ENCODE data around the gene TMEM59L.
"Not testable (repeated sequence)": the region's sequence is repeated elsewhere in the genome, so short reads cannot be mapped to it uniquely, and the experiment has no call there.

Gene TMEM59L

DNA sequence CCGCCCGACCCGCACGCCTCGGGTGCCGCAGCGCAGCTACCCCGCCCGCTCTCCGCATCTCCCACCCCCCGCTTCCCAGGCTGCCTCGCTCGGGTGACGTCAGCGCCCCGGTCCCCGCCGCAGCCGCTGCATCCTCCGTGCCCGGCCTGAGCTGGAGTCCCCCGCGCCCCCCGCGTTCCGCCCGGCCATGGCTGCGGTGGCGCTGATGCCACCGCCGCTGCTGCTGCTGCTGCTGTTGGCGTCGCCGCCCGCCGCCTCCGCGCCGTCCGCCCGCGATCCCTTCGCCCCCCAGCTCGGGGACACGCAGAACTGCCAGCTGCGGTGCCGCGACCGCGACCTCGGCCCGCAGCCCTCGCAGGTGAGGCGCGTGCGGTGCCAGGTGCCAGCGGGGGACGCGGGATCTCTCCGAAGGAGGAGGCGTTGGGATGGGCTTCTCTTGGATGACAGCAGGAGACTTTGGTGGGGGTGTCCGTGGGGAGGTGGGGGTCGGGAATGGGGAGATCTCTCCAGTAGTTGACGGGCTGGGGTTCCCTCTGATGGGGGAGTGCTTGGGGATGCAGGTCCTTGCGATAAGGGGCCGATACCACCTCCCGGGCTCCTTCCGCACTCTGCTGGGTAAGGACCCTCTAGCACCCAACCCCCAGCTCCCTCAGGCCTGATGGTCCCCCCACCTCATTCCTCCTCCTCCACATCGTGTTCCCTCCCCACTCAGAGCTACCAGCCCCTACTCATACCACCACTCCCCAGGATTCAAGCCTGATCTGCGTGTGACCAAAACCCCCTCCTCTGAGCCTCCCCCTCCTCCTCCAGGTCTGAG is at the start of gene TMEM59L:
TSS of gene TMEM59L (plus strand) at position 99 of the 817 bp plus-strand sequence. CDS start at position 188, 89 bp downstream.
- DNase-seq (ENCODE audit: low spot score): no peak

DNA sequence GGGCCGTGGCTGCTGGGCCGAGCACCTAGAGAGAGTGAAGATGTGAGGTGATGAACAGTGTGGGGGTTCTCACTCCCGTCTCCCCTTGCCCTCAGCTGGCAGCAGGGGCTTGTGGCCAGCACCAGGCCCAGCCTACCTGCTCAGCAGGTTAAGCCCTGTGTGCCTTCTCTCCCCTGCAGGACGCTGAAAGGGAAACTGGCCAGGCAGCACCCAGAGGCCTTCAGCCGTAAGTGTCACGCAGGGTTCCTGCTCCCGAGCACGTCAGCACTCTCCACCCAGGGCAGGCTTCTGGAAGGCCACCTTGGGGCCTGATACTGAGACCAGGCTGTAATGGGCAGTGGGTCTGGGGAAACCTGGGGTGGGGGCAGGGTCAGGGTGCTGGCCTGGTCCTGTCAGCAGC is 45.7 kb upstream of the TMEM59L start:
- DNase-seq (ENCODE audit: low spot score): no peak

DNA sequence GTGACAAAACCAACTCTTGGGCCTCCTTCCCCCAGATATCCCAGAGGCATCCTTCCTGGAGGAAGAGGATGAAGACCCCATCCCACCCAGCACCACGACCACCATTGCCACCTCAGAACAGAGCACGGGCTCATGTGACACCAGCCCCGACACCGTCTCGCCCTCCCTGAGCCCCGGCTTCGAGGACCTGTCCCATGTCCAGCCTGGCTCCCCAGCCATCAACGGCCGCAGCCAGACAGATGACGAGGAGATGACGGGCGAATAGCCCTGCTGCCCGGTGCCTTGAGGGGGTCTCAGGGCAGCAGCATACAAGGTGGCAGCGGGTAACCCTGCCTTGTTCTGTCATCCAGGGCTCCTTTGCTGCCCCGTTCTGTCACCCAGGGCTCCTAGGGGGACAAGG is 44.3 kb upstream of the TMEM59L start:
- DNase-seq (ENCODE audit: low spot score): no peak

DNA sequence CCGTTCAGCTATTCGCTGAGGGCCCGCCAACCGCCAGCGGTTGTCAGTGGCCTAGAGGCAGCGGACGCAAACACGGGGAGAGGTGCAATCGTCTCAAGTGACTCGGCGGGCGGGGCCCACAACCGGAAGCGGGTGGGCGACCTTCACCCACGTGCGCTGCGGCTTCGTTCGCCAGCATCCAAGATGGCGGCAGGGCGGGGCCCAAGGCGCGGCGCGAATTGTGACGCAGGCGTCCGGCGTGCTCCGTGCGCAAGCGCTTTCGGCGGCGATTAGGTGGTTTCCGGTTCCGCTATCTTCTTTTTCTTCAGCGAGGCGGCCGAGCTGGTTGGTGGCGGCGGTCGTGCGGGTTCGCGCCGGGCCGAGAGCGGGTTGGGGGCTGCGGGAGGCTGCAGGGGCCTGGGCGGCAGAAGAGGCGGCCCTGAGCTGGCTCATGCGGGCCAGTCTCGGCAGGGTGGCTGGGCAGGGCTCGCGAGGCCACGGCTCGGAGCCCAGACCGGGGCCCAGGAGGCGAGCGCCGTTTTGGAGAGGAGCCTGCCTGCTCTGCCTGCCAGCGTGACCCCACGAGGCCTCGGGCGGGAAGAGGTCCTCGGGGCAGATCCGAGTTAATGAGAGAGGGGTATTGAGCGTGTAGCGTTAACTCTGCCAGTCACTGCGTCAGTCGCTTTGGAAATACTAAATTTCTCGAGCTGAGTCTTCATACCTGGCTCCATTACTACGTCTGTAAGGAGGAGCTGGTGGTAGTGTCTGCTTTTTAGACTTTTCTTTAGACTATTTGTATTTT is 40.9 kb upstream of the TMEM59L start, which contains the start of gene UBA52:
TSS of gene UBA52 (plus strand) at position 294 of the 781 bp plus-strand sequence. CDS start 1,444 bp downstream, outside the sequence.
- DNase-seq (ENCODE audit: low spot score): peak; percentile 92

DNA sequence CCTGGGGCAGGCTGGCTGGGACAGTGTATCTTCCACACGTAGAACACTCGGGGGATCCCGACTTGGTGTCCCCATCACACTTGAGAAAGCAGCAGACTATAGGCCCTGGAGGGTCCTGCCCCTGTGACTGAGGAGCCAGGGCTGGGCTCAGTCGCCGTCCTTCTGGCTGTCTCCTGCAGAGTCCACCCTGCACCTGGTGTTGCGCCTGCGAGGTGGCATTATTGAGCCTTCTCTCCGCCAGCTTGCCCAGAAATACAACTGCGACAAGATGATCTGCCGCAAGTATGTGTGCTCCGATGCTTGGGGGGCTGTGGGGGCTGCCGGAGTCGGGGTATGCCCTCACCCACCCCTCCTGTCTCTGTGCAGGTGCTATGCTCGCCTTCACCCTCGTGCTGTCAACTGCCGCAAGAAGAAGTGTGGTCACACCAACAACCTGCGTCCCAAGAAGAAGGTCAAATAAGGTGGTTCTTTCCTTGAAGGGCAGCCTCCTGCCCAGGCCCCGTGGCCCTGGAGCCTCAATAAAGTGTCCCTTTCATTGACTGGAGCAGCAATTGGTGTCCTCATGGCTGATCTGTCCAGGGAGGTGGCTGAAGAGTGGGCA is 37.9 kb upstream of the TMEM59L start:
- no peak for DNase-seq (ENCODE audit: low spot score)

DNA sequence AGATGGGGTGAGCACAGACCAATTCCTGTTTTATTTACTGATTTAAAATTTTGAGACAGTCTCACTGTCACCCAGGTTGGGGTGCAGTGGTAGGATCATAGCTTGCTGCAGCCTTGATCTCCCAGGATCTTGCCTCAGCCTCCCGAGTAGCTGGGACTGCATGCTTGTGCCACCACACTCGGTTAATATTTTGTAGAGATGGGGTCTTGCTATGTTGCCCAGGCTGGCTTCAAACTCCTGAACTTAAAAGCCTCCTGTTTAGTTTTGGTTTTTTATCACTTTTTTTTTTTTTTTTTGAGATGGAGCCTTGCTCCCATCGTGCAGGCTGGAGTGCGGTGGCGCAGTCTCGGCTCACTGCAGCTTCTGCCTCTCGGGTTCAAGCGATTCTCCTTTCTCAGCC is 36.3 kb upstream of the TMEM59L start:
- no peak for DNase-seq (ENCODE audit: low spot score)

DNA sequence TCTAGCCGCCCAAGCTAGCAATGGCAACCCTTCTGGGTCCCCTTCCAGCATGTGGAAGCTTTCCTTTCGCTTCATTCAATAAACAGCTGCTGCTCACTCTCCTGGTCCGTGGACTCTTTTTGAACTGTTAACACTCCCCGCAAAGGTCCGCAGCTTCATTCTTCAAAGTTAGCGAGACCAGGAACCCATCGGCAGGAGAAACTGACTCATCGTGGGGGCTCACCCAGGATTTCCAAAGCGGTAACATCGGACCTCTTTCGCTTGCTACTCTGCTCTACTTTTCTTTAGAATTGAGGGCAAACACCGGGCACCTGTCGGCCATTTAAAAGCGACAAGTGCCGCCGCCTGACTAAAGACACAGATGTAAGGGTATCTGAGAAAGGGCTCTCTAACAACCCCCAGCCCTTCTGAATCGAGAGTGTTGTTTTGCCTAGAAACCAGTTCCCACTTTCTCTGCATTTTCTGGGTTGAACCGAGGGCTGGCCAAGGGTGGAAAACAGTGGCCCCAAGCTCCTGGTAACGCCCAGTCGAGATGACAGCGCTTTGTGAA is 35.2 kb upstream of the TMEM59L start:
- DNase-seq (ENCODE audit: low spot score): no peak

DNA sequence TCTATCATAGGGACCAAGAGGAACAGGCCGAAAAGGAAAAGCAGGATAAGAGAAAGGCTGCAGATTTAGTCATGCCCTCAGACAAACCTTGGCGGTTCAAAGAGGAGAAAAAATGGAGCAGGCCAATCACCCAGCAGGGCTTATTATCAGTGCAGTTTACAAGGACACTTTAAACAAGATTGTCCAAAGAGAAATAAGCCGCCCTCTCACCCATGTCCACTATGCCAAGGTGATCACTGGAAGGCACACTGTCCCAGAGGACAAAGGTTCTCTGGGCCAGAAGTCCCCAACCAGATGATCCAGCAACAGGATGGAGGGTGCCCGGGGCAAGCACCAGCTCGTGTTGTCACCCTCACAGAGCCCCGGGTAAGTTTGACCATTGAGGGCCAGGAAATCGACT is 32.4 kb upstream of the TMEM59L start:
- DNase-seq (ENCODE audit: low spot score): no peak

DNA sequence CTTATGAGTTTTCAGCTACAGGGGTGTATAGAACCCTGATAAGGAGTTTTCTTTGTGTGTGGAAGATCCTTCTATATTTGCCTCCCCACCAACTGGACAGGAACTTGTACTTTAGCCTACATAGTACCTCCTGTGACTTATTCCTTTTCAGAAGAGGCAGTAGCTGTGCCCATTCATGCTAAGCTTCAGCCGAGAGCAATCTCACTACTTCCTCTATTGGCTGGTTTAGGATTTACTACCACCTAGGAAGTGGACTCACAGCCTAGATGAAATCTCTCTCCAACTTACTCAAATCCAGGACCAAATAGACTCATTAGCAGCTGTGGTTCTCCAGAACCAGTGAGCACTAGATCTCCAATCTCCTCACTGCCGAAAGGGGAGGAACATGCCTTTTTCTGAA is 26.4 kb upstream of the TMEM59L start:
- DNase-seq (ENCODE audit: low spot score): no peak

DNA sequence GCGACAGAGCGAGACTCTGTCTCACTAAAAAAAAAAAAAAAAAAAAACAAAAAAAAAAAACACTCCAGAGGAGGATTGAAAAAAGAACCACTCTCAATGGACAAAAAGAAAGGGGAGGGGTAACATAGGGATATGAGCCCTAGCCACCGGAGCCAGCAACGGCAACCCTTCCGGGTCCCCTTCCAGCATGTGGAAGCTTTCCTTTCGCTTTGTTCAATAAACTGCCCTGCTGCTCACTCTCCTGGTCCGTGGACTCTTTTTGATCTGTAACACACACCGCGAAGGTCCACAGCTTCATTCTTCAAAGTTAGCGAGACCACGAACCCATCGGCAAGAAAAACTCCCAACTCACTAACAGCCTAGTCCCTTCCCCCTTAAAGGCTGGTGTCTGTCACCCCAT is 25.1 kb upstream of the TMEM59L start:
- DNase-seq (ENCODE audit: low spot score): no peak

DNA sequence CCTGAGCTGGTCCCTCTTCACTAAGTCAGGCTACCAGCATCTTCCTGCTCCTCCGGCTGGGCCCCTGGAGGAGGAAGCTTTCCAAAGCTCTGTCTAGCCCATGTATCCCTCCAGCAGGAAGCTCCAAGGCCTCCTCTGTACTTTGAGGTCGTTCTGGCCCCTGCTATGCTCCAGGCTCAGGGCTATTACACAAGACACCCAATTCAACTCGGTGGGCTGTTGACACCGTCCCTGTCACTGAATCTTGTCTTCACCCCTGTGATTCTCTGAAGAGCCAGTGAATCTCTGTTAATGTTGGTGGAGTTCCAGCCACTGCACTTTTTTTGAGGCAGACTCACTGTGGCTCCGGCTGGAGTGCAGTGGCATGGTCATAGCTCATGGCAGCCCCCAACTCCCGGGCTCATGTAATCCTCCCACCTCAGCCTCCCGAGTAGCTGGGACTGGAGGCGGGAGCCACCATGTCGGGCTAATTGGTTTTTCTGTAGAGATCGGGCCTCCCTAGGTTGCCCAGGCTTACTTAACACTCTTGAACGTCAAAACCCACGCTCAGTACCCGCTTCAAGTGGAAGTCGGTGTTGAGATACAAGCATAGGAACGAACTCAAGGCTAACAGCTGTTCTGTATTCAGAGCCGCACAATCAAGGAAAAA is 24.6 kb upstream of the TMEM59L start:
- DNase-seq (ENCODE audit: low spot score): no peak

DNA sequence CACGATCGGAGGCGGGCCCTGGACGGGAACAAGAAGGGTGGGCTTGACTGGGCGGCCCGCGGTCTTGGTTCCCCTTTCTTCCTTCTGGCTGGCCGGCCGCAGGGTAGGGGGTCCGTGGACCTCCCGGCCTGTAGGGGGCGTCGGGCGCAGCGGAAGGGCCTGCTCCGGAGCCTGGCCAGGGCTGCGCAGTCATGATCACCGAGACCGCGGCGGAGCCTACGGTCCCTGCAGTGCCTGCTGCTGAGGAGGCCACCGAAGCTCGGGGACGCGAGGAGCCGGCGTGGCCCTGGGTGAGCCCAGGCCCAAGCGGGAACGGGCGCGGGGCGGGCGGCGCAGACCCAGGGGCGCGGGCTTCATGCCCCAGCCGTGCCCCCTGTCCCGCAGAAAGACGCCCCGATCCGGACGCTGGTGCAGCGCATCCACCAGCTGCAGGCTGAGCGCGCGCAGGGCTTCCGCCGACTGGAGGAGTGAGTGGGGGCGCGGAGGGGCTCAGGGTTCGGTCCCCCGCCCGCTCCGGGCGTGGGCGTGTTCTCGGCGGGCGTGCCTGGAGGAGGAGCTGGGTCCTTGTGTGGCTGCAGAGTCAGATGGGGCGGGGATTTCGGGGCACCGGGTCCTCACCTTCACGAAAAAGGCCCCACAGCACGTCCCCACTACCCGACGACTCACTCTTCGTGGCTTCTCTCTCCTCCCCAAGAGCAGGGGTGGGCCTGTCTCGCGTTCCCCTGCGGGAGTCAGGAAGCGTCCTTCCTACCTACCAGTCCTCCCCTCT is 23.9 kb upstream of the TMEM59L start, which contains the start of gene REX1BD:
TSS of gene REX1BD (plus strand) at position 188 of the 769 bp plus-strand sequence. CDS start at position 192, 4 bp downstream.
- peak; percentile 79 for DNase-seq (ENCODE audit: low spot score)

DNA sequence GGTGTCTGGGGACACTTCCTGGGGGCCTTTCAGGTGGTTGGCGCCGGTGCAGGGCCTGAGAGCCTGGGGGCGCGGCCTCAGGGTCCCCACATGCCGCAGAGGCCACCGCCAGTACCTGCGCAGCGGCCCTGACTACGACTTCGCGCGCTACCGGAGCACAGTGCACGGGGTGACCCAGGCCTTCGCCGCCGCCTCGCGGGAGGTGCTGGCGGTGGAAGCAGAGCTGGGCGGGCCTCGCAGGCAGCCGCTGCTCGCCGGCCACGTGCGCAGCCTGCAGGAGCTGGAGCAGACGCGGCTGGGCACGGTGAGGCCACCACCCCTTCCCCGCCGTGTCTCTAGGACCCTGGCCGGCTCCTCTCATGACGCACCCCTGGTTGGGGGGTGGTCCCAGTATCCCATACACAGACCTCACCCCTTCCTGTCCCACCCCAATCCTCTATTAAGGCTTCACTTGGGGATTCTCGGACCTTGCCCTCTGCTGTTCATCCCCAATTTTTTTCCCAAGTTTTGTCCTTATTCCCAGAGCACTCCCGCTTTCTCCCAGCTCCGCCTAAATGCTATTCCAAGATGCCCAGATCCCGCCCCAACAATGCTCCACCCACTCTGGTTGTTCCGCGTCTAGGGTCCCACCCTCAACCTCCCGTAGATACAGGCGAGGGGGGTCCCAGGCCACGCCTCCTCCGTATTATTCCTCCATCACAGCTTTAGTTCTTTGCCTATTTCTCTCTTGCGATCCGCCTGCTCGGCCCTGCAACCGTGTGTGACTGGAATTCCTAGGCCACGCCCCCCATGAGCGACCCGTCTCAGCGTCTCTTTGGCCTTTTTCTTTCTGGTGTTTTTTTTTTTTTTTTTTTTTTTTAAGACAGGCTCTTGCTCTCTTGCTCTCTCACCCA is 23.0 kb upstream of the TMEM59L start:
- peak; percentile 70 for DNase-seq (ENCODE audit: low spot score)

DNA sequence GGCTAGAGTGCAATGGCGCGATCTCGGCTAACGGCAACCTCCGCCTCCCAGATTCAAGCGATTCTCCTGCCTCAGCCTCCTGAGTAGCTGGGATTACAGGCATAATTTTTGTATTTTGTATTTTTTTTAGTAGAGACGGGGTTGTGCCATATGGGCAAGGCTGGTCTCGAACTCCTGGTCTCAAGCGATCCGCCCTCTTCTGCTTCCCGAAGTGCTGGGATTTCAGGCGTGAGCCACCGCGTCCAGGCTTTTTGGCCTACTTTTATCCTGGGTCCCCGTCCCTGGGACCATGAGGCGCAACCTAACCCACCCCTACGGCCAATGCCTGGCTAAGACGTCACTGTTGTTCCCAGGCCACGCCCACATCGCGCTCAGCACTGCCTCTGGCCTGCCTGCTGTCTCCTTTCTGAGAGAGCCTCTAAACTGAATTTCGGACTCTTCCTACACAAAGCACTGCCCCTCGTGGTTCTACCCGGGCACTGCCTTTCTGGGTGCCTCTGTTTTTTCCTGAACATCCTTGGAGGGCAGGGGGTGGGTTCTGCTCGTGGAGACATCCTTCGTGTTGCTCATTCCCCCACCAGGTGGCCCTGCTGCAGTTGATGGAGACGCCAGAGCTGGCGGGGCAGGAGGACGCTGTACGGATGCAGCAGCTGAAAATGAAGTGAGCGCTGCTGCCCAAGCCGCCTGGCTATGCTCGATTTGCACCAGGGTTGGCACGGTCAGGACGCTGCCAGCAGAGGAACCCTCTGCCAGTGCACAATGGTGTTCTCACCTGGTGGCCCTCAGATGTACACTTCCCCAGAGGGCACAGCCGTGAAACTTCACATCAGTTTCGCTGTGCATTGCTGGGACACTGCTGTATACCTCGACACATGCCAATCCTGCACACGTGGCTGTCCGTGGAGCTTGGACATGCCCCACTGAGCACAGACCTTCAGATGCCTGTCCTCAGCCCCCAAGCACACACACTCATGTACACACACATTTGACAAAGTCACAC is 22.1 kb upstream of the TMEM59L start:
- no peak for DNase-seq (ENCODE audit: low spot score)

DNA sequence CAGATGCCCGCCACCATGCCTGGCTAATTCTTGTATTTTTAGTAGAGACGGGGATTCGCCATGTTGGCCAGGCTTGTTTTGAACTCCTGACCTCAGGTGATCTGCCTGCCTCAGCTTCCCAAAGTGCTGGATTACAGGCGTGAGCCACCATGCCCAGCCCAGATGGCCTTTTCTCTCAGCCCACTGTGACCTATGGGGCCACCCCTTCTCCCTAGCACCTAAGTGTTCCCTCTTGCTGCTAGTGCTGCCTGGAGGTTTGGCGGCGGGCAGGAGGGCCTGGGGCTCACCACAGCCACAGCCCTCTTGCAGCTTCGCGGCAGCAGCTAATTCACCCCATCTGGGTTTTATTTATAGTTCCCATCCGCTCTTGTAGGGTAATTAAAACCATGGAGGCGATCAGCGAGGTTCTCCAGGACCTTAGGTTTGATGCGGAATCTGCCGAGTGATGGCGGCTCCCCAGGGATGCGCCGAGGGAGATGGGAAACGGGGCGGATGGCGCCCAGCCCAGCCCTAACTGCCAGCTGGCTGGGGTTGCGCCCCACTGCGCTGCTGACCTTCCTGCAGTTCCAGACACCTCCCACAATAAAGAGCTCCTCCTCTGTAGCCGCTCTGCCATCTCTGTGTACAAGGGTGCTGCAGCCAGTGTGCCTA is 20.8 kb upstream of the TMEM59L start:
- no peak for DNase-seq (ENCODE audit: low spot score)

DNA sequence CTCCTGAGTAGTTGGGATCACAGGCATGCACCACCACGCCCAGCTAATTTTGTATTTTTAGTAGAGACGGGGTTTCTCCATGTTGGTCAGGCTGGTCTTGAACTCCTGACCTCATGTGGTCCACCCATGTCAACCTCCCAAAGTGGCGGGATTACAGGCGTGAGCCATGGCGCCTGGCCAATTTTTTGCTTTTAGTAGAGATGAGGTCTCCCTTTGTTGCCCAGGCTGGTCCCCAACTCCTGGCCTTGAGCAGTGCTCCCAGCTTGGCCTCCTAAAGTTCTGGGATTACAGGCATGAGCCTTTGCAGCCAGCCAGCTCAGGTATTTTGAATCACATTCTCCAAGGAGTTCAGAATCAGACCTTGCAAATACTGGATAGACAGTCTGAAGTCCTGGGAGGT is 19.9 kb upstream of the TMEM59L start:
- DNase-seq (ENCODE audit: low spot score): not testable (repeated sequence)

DNA sequence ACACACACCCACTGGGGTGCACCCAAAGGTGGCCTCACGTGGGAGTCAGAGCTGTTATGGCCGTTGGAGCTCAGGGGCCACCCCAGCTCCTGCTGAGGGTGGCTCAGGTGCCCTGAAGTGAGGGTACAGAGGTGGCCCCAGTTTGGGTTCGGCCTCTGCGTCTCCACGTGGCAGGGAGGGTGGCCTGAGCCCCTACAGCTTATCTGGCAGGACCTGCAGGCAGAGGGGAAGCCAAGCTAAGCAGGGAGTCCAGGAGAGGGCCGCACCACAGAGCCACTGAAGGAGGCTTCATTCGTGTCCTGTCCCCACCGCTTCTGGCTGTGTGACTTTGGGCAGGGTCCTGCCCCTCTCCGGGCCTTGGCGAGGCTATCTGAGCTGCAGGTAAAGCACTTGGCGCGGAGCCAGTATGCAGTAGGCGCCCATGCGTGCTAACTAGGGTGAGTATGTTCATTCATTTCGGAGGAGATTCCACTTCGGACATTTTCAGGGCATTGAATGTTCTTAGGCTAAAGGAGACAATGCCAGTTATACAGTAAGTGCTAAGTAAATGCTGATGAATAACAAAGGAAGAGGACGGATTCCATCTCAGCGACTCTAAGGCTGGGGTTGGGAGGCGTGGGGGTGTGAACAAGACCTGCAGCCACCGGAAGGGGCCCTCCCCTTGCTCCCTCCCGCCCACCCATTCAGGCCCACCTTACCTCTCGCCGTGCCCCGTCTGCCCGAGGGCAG is 19.1 kb upstream of the TMEM59L start:
- no peak for DNase-seq (ENCODE audit: low spot score)

Data from germinal center (tissue), 1 donor.